Thyroid gland (tissue), 4 donors: ENCODE measurements around the gene GATAD1. TPM values are rescaled to one million over a fixed set of nuclear protein-coding genes. Genes with fewer than 3 reads are reported as not detected.

ENCODE experiments used
- DNase-seq, 2 donors: peaks; one replicate each; pipeline ENCODE4 v3.0.0-alpha.2; 2019
- H3K27ac ChIP-seq, 3 donors: fragments of 200-600 bp; sonication (generic); 1 replicate in 2 of 3; 2 replicates in 1 of 3; pipeline ENCODE4 v1.5.1; 2016 to 2019; ENCODE audit warnings: mild to moderate bottlenecking in 1 of 3, moderate library complexity in 1 of 3
- H3K27me3 ChIP-seq: fragments of 200-600 bp; sonication (generic); one replicate; pipeline ENCODE4 v1.5.1; 2019
- H3K36me3 ChIP-seq, 2 donors: fragments of 200-600 bp; sonication (generic); one replicate each; pipeline ENCODE4 v1.5.1; 2016 to 2019
- H3K4me1 ChIP-seq, 2 donors: fragments of 200-600 bp; sonication (generic); one replicate each; pipeline ENCODE4 v1.5.1; 2017 to 2019
- H3K4me3 ChIP-seq, 3 donors: fragments of 200-600 bp; sonication (generic); replicated peaks in 1 of 3; 1 replicate in 2 of 3; 2 replicates in 1 of 3; pipeline ENCODE4 v1.5.1; 2016; ENCODE audit warnings: mild to moderate bottlenecking in 1 of 3
- H3K9me3 ChIP-seq: fragments of 200-600 bp; sonication (generic); one replicate; pipeline ENCODE4 v1.5.1; 2017
- CTCF ChIP-seq, 6 experiments: fragments of 200-600 bp in 3 of 6; fragments of 450-650 bp in 3 of 6; sonication (generic) in 3 of 6; IDR thresholded peaks; one replicate each; pipeline ENCODE4 v1.5.1; 2016 to 2019; ENCODE audit warnings: antibody characterized with exemption in 6 of 6, mild to moderate bottlenecking in 2 of 6, inconsistent platforms in 1 of 6, moderate library complexity in 1 of 6
- POLR2A ChIP-seq, 2 donors: fragments of 450-650 bp; IDR thresholded peaks; one replicate each; pipeline ENCODE4 v1.6.1; 2017; ENCODE audit warnings: antibody characterized with exemption in 2 of 2, mild to moderate bottlenecking in 2 of 2, moderate library complexity in 1 of 2
- WGBS, 2 donors: methylation state at CpG; one replicate each; pipeline ENCODE4 v1.1.5; 2017; 5-methylcytosine and 5-hydroxymethylcytosine counted together
- intact Hi-C: fragments of 100-400 bp; cut with DNase I; formaldehyde crosslinking; loops from one replicate; pipeline ENCODE4 v1.15.1; 2023
- total RNA-seq, 4 donors: library from RNA; depleted of rRNA; stranded (reverse); fragments of >200 nt; gene quantifications; one replicate each; pipeline ENCODE4 v1.2.3, GENCODE V29; 2016

The GATAD1 gene
- total RNA-seq, 4 donors from 2014 or later, result 46.1 to 99.0 (median 63.1) TPM

DNA sequence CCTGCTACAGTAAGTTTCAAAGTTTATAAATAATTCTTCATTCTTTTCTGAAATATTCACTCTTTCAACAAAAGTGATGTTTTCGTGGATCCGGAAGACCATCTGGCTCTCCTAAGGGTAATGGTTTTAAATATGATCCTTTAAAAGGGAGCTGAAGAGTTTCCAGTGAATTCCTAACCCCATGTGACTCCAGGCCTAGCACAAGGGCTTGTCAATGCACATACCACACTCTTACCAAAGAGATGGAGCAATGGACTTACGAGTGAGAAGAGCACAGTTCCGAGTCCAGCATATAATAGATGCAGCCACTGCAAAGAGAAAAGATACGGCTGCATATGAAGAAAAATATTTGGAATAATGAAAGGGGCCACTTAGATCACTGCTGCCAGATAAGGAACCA, 32.1 kb upstream of the GATAD1 start:
- intact Hi-C loops, result no loop called here
- no peak overlapping the region for H3K27ac ChIP-seq
- WGBS, 2 donors, result 85 to 92% methylated on average over 5 of the region's 5 CpGs
- no peaks in the 10 kb centered on the region for H3K9me3 ChIP-seq
- no peaks in the 10 kb centered on the region for H3K4me1 ChIP-seq
- H3K4me3 ChIP-seq, result no peak overlapping the region
- no peak for TF ChIP-seq CTCF (IDR thresholded peaks at IDR 0.05)
- no peaks in the 10 kb centered on the region for H3K36me3 ChIP-seq
- no peak for DNase-seq
- H3K27me3 ChIP-seq, result no peaks in the 10 kb centered on the region

- intact Hi-C loops, result no loop called here
- WGBS, 2 donors, result 54 to 56% methylated on average over 5 of the region's 5 CpGs
Measured at GRCh38 chr7:92417913-92418312, 29.4 kb upstream of the GATAD1 start.

DNA sequence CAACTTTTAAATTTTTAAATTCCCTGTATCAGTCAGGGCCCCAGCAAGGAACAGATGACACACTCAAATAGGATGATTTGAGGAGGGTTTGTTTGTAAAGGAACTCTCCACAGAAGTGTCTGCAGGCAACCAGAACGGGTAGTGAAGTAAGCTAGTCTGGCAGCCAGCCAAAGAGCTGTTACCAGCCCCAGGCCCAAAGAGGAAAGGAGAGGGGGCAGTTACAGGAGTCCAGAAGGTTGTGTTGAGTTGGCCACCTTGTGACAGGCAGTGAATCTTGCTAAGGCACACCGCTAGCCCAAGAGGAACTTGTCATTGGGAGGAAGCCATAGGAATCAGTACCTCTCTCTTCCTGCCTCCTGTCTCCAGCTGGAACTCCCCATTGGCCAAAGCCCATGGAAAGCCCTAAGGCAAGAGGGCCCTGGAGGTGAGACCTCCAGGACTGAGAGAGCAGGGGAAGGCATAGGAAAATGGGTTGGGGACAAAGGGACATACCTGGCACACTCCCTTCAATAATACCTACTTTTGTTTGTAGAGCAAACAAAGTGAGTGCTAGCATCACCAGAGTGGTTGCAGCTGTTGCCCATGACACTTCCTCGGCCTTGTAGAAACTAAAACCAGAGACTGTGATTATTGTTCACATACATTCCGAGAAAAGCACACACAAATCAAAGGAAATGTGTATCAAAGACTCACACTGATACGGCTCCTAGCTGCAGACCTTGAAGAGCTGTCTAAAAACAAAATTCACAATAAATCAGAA, 25.4 kb upstream of the GATAD1 start:
- DNase-seq, result peak; percentile 83 to 89
- no peak for TF ChIP-seq POLR2A (IDR thresholded peaks at IDR 0.05)
- TF ChIP-seq CTCF (IDR thresholded peaks at IDR 0.05), result no peak
- Histone ChIP-seq H3K27ac (peak overlapping the region; percentile 4 to 42 (median 27)), H3K27me3 (no peaks in the 10 kb centered on the region), H3K36me3 (no peaks in the 10 kb centered on the region), H3K4me1 (peaks cover 12 to 19% of the 10 kb centered on the region in 2 donors), H3K9me3 (no peaks in the 10 kb centered on the region), H3K4me3 (no peak overlapping the region)
- 46 to 50% methylated on average over 5 of the region's 5 CpGs for WGBS, 2 donors
- intact Hi-C loops, result no loop called here

More at GRCh38 chr7:92417913-92418312, 29.4 kb upstream of the GATAD1 start:
- TF ChIP-seq POLR2A (IDR thresholded peaks at IDR 0.05) (no peak), CTCF (IDR thresholded peaks at IDR 0.05) (no peak)
- Histone ChIP-seq H3K27ac (no peak overlapping the region), H3K4me1 (peaks cover 12 to 16% of the 10 kb centered on the region in 2 donors), H3K9me3 (no peaks in the 10 kb centered on the region), H3K36me3 (no peaks in the 10 kb centered on the region), H3K4me3 (no peak overlapping the region), H3K27me3 (no peaks in the 10 kb centered on the region)
- DNase-seq, result peak in 1 of 2 donors; percentile 19

DNA sequence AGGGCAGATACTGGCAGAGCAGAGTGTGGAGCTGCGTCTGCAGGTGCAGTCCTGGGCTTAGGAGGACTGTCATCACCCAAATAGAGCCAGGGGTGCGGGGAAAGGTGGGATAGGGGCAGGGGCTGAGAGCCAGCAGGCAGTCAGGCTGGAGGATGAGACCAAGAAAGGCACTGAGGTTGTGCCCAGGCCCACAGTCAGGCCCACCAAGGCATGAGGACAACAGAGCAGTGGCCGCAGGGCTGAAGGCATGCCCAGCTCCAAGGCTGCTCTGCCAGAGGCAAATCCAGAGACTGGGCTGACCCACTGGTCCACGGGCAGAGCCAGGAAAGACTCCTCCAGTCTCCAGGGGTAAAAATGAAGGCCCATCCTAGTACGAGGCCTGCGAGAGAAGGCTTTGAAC, 24.4 kb upstream of the GATAD1 start:
- H3K36me3 ChIP-seq, result no peaks in the 10 kb centered on the region
- DNase-seq, result no peak
- intact Hi-C loops, result no loop called here

More for the DNA sequence above, 24.4 kb upstream of the GATAD1 start:
- no peaks in the 10 kb centered on the region for H3K27me3 ChIP-seq
- TF ChIP-seq POLR2A (IDR thresholded peaks at IDR 0.05) (no peak), CTCF (IDR thresholded peaks at IDR 0.05) (no peak)
- WGBS, 2 donors, result 93 to 97% methylated on average over 6 of the region's 6 CpGs
- H3K4me1 ChIP-seq, result peaks cover 12 to 19% of the 10 kb centered on the region in 2 donors
- no peak overlapping the region for H3K4me3 ChIP-seq
- H3K9me3 ChIP-seq, result no peaks in the 10 kb centered on the region
- no peak overlapping the region for H3K27ac ChIP-seq
